Neuronal stem cell (in vitro differentiated cells): ENCODE data around the gene CNIH2.

Experiments
- DNase-seq: peaks from one replicate; pipeline ENCODE4 v3.0.0-alpha.2; 2013; ENCODE audit warnings: low spot score
- H2AFZ ChIP-seq: one replicate; pipeline ENCODE4 v1.6.1; 2013; ENCODE audit warnings: mild to moderate bottlenecking, low read length, inconsistent platforms
- H2AK5ac ChIP-seq: 2 replicates; pipeline ENCODE4 v1.6.1; 2013; ENCODE audit warnings: low read depth, mild to moderate bottlenecking, inconsistent platforms, low read length, moderate library complexity, mixed read lengths
- H2BK120ac ChIP-seq: 2 replicates; pipeline ENCODE4 v1.6.1; 2013; ENCODE audit warnings: low read depth, mild to moderate bottlenecking, inconsistent platforms, low read length, moderate library complexity, mixed read lengths
- H2BK12ac ChIP-seq: one replicate; pipeline ENCODE4 v1.6.1; 2013; ENCODE audit warnings: low read length, inconsistent platforms
- H2BK15ac ChIP-seq: 2 replicates; pipeline ENCODE4 v1.6.1; 2013; ENCODE audit warnings: mild to moderate bottlenecking, low read length, inconsistent platforms, mixed read lengths
- H2BK5ac ChIP-seq: one replicate; pipeline ENCODE4 v1.6.1; 2013; ENCODE audit warnings: inconsistent platforms, mild to moderate bottlenecking, low read length, moderate library complexity
- H3K14ac ChIP-seq: one replicate; pipeline ENCODE4 v1.6.1; 2013; ENCODE audit warnings: low read length, inconsistent platforms
- H3K18ac ChIP-seq: 2 replicates; pipeline ENCODE4 v1.6.1; 2013; ENCODE audit warnings: low read length, inconsistent platforms
- H3K23ac ChIP-seq: 2 replicates; pipeline ENCODE4 v1.6.1; 2013; ENCODE audit warnings: low read depth, mild to moderate bottlenecking, mixed read lengths, low read length, inconsistent platforms; ENCODE audit not compliant: poor library complexity
- H3K27ac ChIP-seq: replicated peaks from 3 replicates; pipeline ENCODE4 v1.5.1; 2013; ENCODE audit warnings: low read length, inconsistent platforms
- H3K27me3 ChIP-seq, 3 experiments: 2 replicates each; pipeline ENCODE4 v1.6.1; 2013; ENCODE audit warnings: low read length in 3 of 3, mild to moderate bottlenecking in 2 of 3, inconsistent platforms in 1 of 3, low read depth in 1 of 3, mixed read lengths in 1 of 3, moderate library complexity in 1 of 3; ENCODE audit not compliant: control insufficient read depth in 3 of 3, insufficient read depth in 3 of 3
- H3K36me3 ChIP-seq, 2 donors: replicated peaks in 1 of 2; 2 replicates each; pipeline ENCODE4 v1.6.1; 2013; ENCODE audit warnings: low read length in 2 of 2; ENCODE audit not compliant: control insufficient read depth in 2 of 2, insufficient read depth in 2 of 2
- H3K4ac ChIP-seq: 2 replicates; pipeline ENCODE4 v1.6.1; 2013; ENCODE audit warnings: inconsistent platforms, mild to moderate bottlenecking, low read length, moderate library complexity
- H3K4me1 ChIP-seq, 2 donors: 1 replicate in 1 of 2; 2 replicates in 1 of 2; pipeline ENCODE4 v1.6.1; 2013; ENCODE audit warnings: low read length in 2 of 2, low read depth in 1 of 2; ENCODE audit not compliant: control insufficient read depth in 2 of 2, insufficient read depth in 1 of 2
- H3K4me2 ChIP-seq: one replicate; pipeline ENCODE4 v1.6.1; 2013; ENCODE audit warnings: mild to moderate bottlenecking, low read length, inconsistent platforms; ENCODE audit not compliant: insufficient read depth, poor library complexity, severe bottlenecking
- H3K4me3 ChIP-seq, 2 donors: 2 replicates each; pipeline ENCODE4 v1.5.1; 2013; ENCODE audit warnings: low read length in 2 of 2, mild to moderate bottlenecking in 2 of 2, inconsistent platforms in 1 of 2, moderate library complexity in 1 of 2
- H3K79me1 ChIP-seq: one replicate; pipeline ENCODE4 v1.6.1; 2013; ENCODE audit warnings: low read depth, mild to moderate bottlenecking, inconsistent platforms, low read length, moderate library complexity
- H3K9ac ChIP-seq: one replicate; pipeline ENCODE4 v1.6.1; 2013; ENCODE audit warnings: mild to moderate bottlenecking, low read depth, low read length, inconsistent platforms; ENCODE audit not compliant: poor library complexity
- H3K9me3 ChIP-seq, 2 donors: replicated peaks in 1 of 2; 2 replicates each; pipeline versions ENCODE3 to v1.6.1; 2013; ENCODE audit warnings: low read length in 2 of 2, mild to moderate bottlenecking in 2 of 2, inconsistent platforms in 1 of 2, low read depth in 1 of 2, mixed read lengths in 1 of 2, moderate library complexity in 1 of 2; ENCODE audit not compliant: control insufficient read depth in 2 of 2, insufficient read depth in 1 of 2
- H4K8ac ChIP-seq: one replicate; pipeline ENCODE4 v1.6.1; 2013; ENCODE audit warnings: low read depth, mild to moderate bottlenecking, inconsistent platforms, low read length, moderate library complexity
- H4K91ac ChIP-seq: one replicate; pipeline ENCODE4 v1.6.1; 2013; ENCODE audit warnings: low read length, low read depth, mild to moderate bottlenecking, inconsistent platforms; ENCODE audit not compliant: poor library complexity
- WGBS, 2 donors: extraction: QIAGEN DNeasy Blood & Tissue Kit; methylation state at CpG; one replicate each; pipeline ENCODE4 v1.1.7; 2013; ENCODE audit warnings: missing lambda C conversion rate in 2 of 2, mixed read lengths in 1 of 2; ENCODE audit not compliant: insufficient read length in 2 of 2, insufficient replicate concordance in 1 of 2; ENCODE audit errors: extremely low coverage in 2 of 2; 5-methylcytosine and 5-hydroxymethylcytosine counted together

CNIH2 gene

GRCh38 chr11:66262191-66262590 is 15.8 kb upstream of the CNIH2 start:
- H2BK12ac ChIP-seq: no peak overlapping the region
- no peak for DNase-seq
- no peak overlapping the region for H2BK120ac ChIP-seq
- H2BK5ac ChIP-seq: no peak overlapping the region
- peaks cover 0 to 2% (median 0%) of the 10 kb centered on the region in 3 experiments for H3K27me3 ChIP-seq
- H3K9me3 ChIP-seq: peaks cover 0 to 2% of the 10 kb centered on the region in 2 donors
- no peak overlapping the region for H3K4ac ChIP-seq
- no peak overlapping the region for H3K18ac ChIP-seq
- no peak overlapping the region for H3K27ac ChIP-seq
- peaks cover 6 to 12% of the 10 kb centered on the region in 2 donors for H3K4me1 ChIP-seq
- no peak overlapping the region for H3K14ac ChIP-seq
- H3K4me3 ChIP-seq: no peak overlapping the region
- no peak overlapping the region for H4K91ac ChIP-seq
- no CpG with 5 or more reads among the region's 5 CpGs for WGBS, 2 donors
- no peak overlapping the region for H3K4me2 ChIP-seq
- H3K23ac ChIP-seq: no peak overlapping the region
- no peak overlapping the region for H4K8ac ChIP-seq
- H3K36me3 ChIP-seq: peaks cover 70 to 77% of the 10 kb centered on the region in 2 donors
- H2BK15ac ChIP-seq: no peak overlapping the region
- no peak overlapping the region for H2AK5ac ChIP-seq
- peaks cover 16% of the 10 kb centered on the region for H3K79me1 ChIP-seq
- no peak overlapping the region for H3K9ac ChIP-seq
- H2AFZ ChIP-seq: no peak overlapping the region

- no peak overlapping the region for H2BK5ac ChIP-seq
- H2AK5ac ChIP-seq: no peak overlapping the region
- no peak overlapping the region for H3K9ac ChIP-seq
- DNase-seq: no peak
- peak overlapping the region; percentile 39 for H3K23ac ChIP-seq
- H3K4me3 ChIP-seq: no peak overlapping the region
- no peak overlapping the region for H4K91ac ChIP-seq
- no peak overlapping the region for H2BK120ac ChIP-seq
- WGBS, 2 donors: no CpG with 5 or more reads among the region's 12 CpGs
- H2BK12ac ChIP-seq: no peak overlapping the region
- no peak overlapping the region for H3K4ac ChIP-seq
- peaks cover 0 to 2% (median 0%) of the 10 kb centered on the region in 3 experiments for H3K27me3 ChIP-seq
- no peak overlapping the region for H3K4me2 ChIP-seq
- peaks cover 16% of the 10 kb centered on the region for H3K79me1 ChIP-seq
- H3K14ac ChIP-seq: no peak overlapping the region
- H3K18ac ChIP-seq: no peak overlapping the region
- H2AFZ ChIP-seq: no peak overlapping the region
- peaks cover 70 to 77% of the 10 kb centered on the region in 2 donors for H3K36me3 ChIP-seq
- H3K4me1 ChIP-seq: peaks cover 9 to 12% of the 10 kb centered on the region in 2 donors
- H3K27ac ChIP-seq: no peak overlapping the region
- H2BK15ac ChIP-seq: no peak overlapping the region
- no peak overlapping the region for H4K8ac ChIP-seq
- H3K9me3 ChIP-seq: peaks cover 0 to 2% of the 10 kb centered on the region in 2 donors
These were observed 15.3 kb upstream of the CNIH2 start for GRCh38 chr11:66262696-66263095.

- peak overlapping the region; percentile 39 for H3K23ac ChIP-seq
- H2BK15ac ChIP-seq: no peak overlapping the region
- H3K4me2 ChIP-seq: no peak overlapping the region
- H3K4me3 ChIP-seq: no peak overlapping the region
- no peak overlapping the region for H2BK12ac ChIP-seq
- H3K18ac ChIP-seq: no peak overlapping the region
- DNase-seq: no peak
- no peak overlapping the region for H2BK5ac ChIP-seq
- no peak overlapping the region for H4K91ac ChIP-seq
- H3K9me3 ChIP-seq: peaks cover 0 to 2% of the 10 kb centered on the region in 2 donors
- no peak overlapping the region for H2BK120ac ChIP-seq
- H3K27me3 ChIP-seq: peaks cover 0 to 2% (median 0%) of the 10 kb centered on the region in 3 experiments
- peaks cover 16% of the 10 kb centered on the region for H3K79me1 ChIP-seq
- H3K4me1 ChIP-seq: peaks cover 9 to 12% of the 10 kb centered on the region in 2 donors
- H2AK5ac ChIP-seq: no peak overlapping the region
- no peak overlapping the region for H2AFZ ChIP-seq
- no peak overlapping the region for H3K4ac ChIP-seq
- no peak overlapping the region for H3K27ac ChIP-seq
- peak overlapping the region; percentile 79 for H4K8ac ChIP-seq
- WGBS, 2 donors: no CpG with 5 or more reads among the region's 4 CpGs
- no peak overlapping the region for H3K14ac ChIP-seq
- H3K9ac ChIP-seq: no peak overlapping the region
- peaks cover 70 to 77% of the 10 kb centered on the region in 2 donors for H3K36me3 ChIP-seq
These were observed 14.7 kb upstream of the CNIH2 start for GRCh38 chr11:66263231-66263630.

- Histone ChIP-seq H3K23ac (no peak overlapping the region), H2BK120ac (no peak overlapping the region), H2BK5ac (no peak overlapping the region), H2AK5ac (no peak overlapping the region), H3K9ac (no peak overlapping the region), H3K4me1 (peaks cover 4 to 7% of the 10 kb centered on the region in 2 donors), H2BK15ac (no peak overlapping the region), H2BK12ac (no peak overlapping the region), H3K79me1 (peaks cover 11% of the 10 kb centered on the region), H4K8ac (peak overlapping the region; percentile 79), H3K27me3 (peaks cover 0 to 2% (median 0%) of the 10 kb centered on the region in 3 experiments), H3K18ac (no peak overlapping the region), H3K9me3 (peaks cover 0 to 2% of the 10 kb centered on the region in 2 donors), H3K14ac (no peak overlapping the region), H3K4ac (no peak overlapping the region), H4K91ac (no peak overlapping the region), H3K27ac (no peak overlapping the region), H3K36me3 (peaks cover 70 to 76% of the 10 kb centered on the region in 2 donors), H3K4me3 (no peak overlapping the region), H3K4me2 (no peak overlapping the region), H2AFZ (no peak overlapping the region)
- DNase-seq: no peak
- no CpG with 5 or more reads among the region's 10 CpGs for WGBS, 2 donors
These were observed 14.2 kb upstream of the CNIH2 start for GRCh38 chr11:66263785-66264184.
